Erythroblast (primary cell): ENCODE results near the gene FYB2.

Experiments used
- GATA1 ChIP-seq: IDR thresholded peaks from 2 replicates; pipeline ENCODE4 v1.6.1; 2011; ENCODE audit warnings: low read depth, mild to moderate bottlenecking, control low read depth, low read length, moderate library complexity
- POLR2A ChIP-seq: IDR thresholded peaks from 2 replicates; pipeline ENCODE4 v1.6.1; 2011; ENCODE audit warnings: mild to moderate bottlenecking, low read length

- TF ChIP-seq POLR2A: no peak
- TF ChIP-seq GATA1: no peak
Observed at GRCh38 chr1:56676571-56677035, 142.6 kb downstream of the FYB2 start.
